Panc1 (cell line): ENCODE data around the gene MYRF. TPM values are rescaled to one million over a fixed set of nuclear protein-coding genes. Genes with fewer than 3 reads are reported as not detected.

Experiments
- ATAC-seq: fragments of 200-7000 bp; cut with Tn5 transposase; 2 replicates; pipeline ENCODE4 v1.9.1; 2020; ENCODE audit warnings: mild to moderate bottlenecking, moderate library complexity
- BruUV-seq: library from RNA; stranded (reverse); fragments of 400-500 nt; replicated peaks from 2 replicates; lab custom pipeline; 2021; lab: Mats Ljungman, UMichigan
- CTCF ChIA-PET: fragments of 300-600 bp; sonication (Branson Sonifier 250); formaldehyde crosslinking; loops from one replicate; lab custom pipeline; 2022; ENCODE audit warnings: antibody characterized with exemption; lab: Charles Lee
- POLR2A ChIA-PET: fragments of 300-600 bp; sonication (Branson Sonifier 250); formaldehyde crosslinking; loops from one replicate; lab custom pipeline; 2022; ENCODE audit warnings: antibody characterized with exemption; lab: Charles Lee
- DNase-seq: peaks from one replicate; pipeline ENCODE4 v3.0.0-alpha.2; 2010; ENCODE audit warnings: low read depth, low spot score
- H3K27ac ChIP-seq: 2 replicates; pipeline ENCODE4 v1.5.1; 2011; ENCODE audit warnings: mild to moderate bottlenecking, low read length, inconsistent platforms
- H3K27me3 ChIP-seq: fragments of 200-500 bp; sonication (Bioruptor generic); 2 replicates; pipeline ENCODE4 v1.6.0; 2014; ENCODE audit warnings: low read length, inconsistent platforms; ENCODE audit not compliant: control insufficient read depth, insufficient read depth
- H3K36me3 ChIP-seq: fragments of 200-500 bp; sonication (Bioruptor generic); 2 replicates; pipeline ENCODE4 v1.5.1; 2014; ENCODE audit warnings: inconsistent platforms, mild to moderate bottlenecking, low read length, moderate library complexity; ENCODE audit not compliant: control insufficient read depth, insufficient read depth
- H3K4me1 ChIP-seq: 2 replicates; pipeline ENCODE4 v1.5.1; 2011; ENCODE audit warnings: inconsistent platforms, mild to moderate bottlenecking, low read length, moderate library complexity; ENCODE audit not compliant: control insufficient read depth, insufficient read depth
- H3K4me3 ChIP-seq, 2 experiments: 2 replicates each; pipeline ENCODE4 v1.5.1; 2011 to 2012; ENCODE audit warnings: low read depth in 2 of 2, low read length in 2 of 2, mild to moderate bottlenecking in 2 of 2, inconsistent platforms in 1 of 2, moderate library complexity in 1 of 2
- H3K9me3 ChIP-seq: fragments of 200-500 bp; sonication (Bioruptor generic); 2 replicates; pipeline ENCODE4 v1.5.1; 2014; ENCODE audit warnings: low read depth, mild to moderate bottlenecking, inconsistent platforms, low read length, moderate library complexity; ENCODE audit not compliant: control insufficient read depth, insufficient read depth
- POLR2AphosphoS5 ChIP-seq: IDR thresholded peaks from 2 replicates; pipeline ENCODE4 v1.6.1; 2012; ENCODE audit warnings: mild to moderate bottlenecking, low read depth, low read length, moderate library complexity
- SIN3A ChIP-seq: IDR thresholded peaks from 2 replicates; pipeline ENCODE4 v1.6.1; 2012; ENCODE audit warnings: low read depth, mild to moderate bottlenecking, low read length, moderate library complexity, borderline replicate concordance; ENCODE audit not compliant: insufficient read depth
- TCF7L2 ChIP-seq: IDR thresholded peaks from 2 replicates; pipeline ENCODE4 v1.6.1; 2011; ENCODE audit warnings: mild to moderate bottlenecking, low read depth, low read length, inconsistent platforms
- in situ Hi-C: cut with HindIII; loops from 2 replicates; pipeline ENCODE4 v1.10.0; 2016; ENCODE audit warnings: low sequenced_read_pairs, low pct_unique_long_range_greater_than_20kb
- intact Hi-C: fragments of 100-400 bp; cut with micrococcal nuclease; formaldehyde crosslinking; loops from one replicate; pipeline ENCODE4 v1.10.0; 2022; ENCODE audit not compliant: unreplicated experiment
- total RNA-seq: library from RNA; stranded (reverse); gene quantifications from one replicate; pipeline ENCODE4 v1.2.1, GENCODE V29; 2021; ENCODE audit not compliant: unreplicated experiment
- TF ChIP-seq, protein P1 (sequence below), 2 experiments: IDR thresholded peaks; 2 replicates each; pipeline ENCODE4 v1.6.1; 2011 to 2012; ENCODE audit warnings: low read depth in 2 of 2, control low read depth in 1 of 2, low read length in 1 of 2, mild to moderate bottlenecking in 1 of 2, moderate library complexity in 1 of 2; ENCODE audit not compliant: insufficient read depth in 1 of 2
- TF ChIP-seq, protein P2 (sequence below): fragments of 450-650 bp; IDR thresholded peaks from 2 replicates; pipeline ENCODE4 v1.5.1; 2017; ENCODE audit warnings: mild to moderate bottlenecking

MYRF gene
- total RNA-seq, 1 experiment from 2014 or later = 2.8 TPM

DNA sequence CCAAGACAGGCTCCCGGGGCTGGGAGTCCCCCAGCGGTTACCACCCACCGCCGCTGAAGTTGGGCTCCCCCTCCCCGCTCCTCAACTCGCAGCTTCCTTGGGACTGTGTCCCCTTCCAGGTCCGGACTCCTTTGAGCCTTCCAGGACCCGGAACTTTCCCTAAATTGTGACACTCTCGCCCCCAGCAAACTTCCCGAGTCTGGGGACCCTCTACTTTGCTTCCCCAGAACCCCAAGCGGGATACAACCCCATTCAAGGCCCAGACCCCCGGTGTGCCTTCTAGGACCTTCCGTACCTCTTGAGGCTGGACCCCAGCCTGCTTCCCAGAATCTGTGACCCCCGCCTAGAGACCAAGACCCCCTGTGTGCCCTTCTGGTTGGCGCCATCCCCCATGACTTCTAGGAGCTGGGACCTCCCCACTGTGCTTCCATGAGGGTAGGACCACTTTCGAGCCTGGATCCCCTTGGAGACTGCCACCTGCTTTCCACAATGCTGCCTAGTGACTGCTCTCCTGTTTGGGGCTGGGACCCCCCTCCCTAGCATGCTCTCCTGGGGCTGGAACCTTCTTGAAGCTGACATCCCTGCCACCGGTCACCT, 587 bp downstream of the MYRF start:
- no TSS peak for BruUV-seq
- Histone ChIP-seq H3K27ac (peak overlapping the region; percentile 44; the same call in 1 of the 2 replicates), H3K36me3 (no peaks in the 10 kb centered on the region), H3K4me1 (peaks cover 5% of the 10 kb centered on the region), H3K27me3 (no peaks in the 10 kb centered on the region), H3K4me3 (peak overlapping the region; percentile 44 to 58), H3K9me3 (no peaks in the 10 kb centered on the region)
- ChIA-PET POLR2A (no interaction called here), CTCF (interaction anchor here (0.7 kb wide), 1 partner anchor 111 kb away, joined by 3 read pairs; no protein-coding TSS in a partner anchor)
- in situ Hi-C loops (no loop called here), intact Hi-C loops (loop anchor here (5.0 kb wide), 1 partner anchor 34 kb away; no protein-coding TSS in a partner anchor)
- DNase-seq = no peak
- ATAC-seq = peak; percentile 29
- TF ChIP-seq SIN3A (no peak), POLR2AphosphoS5 (no peak), TCF7L2 (no peak)
- TF ChIP-seq, protein P1, sequence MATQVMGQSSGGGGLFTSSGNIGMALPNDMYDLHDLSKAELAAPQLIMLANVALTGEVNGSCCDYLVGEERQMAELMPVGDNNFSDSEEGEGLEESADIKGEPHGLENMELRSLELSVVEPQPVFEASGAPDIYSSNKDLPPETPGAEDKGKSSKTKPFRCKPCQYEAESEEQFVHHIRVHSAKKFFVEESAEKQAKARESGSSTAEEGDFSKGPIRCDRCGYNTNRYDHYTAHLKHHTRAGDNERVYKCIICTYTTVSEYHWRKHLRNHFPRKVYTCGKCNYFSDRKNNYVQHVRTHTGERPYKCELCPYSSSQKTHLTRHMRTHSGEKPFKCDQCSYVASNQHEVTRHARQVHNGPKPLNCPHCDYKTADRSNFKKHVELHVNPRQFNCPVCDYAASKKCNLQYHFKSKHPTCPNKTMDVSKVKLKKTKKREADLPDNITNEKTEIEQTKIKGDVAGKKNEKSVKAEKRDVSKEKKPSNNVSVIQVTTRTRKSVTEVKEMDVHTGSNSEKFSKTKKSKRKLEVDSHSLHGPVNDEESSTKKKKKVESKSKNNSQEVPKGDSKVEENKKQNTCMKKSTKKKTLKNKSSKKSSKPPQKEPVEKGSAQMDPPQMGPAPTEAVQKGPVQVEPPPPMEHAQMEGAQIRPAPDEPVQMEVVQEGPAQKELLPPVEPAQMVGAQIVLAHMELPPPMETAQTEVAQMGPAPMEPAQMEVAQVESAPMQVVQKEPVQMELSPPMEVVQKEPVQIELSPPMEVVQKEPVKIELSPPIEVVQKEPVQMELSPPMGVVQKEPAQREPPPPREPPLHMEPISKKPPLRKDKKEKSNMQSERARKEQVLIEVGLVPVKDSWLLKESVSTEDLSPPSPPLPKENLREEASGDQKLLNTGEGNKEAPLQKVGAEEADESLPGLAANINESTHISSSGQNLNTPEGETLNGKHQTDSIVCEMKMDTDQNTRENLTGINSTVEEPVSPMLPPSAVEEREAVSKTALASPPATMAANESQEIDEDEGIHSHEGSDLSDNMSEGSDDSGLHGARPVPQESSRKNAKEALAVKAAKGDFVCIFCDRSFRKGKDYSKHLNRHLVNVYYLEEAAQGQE (IDR thresholded peaks at IDR 0.05; ENCODE audit: insufficient read depth in 1 of 2, low read depth in 2 of 2, low read length in 1 of 2) = no peak
- TF ChIP-seq, protein P2, sequence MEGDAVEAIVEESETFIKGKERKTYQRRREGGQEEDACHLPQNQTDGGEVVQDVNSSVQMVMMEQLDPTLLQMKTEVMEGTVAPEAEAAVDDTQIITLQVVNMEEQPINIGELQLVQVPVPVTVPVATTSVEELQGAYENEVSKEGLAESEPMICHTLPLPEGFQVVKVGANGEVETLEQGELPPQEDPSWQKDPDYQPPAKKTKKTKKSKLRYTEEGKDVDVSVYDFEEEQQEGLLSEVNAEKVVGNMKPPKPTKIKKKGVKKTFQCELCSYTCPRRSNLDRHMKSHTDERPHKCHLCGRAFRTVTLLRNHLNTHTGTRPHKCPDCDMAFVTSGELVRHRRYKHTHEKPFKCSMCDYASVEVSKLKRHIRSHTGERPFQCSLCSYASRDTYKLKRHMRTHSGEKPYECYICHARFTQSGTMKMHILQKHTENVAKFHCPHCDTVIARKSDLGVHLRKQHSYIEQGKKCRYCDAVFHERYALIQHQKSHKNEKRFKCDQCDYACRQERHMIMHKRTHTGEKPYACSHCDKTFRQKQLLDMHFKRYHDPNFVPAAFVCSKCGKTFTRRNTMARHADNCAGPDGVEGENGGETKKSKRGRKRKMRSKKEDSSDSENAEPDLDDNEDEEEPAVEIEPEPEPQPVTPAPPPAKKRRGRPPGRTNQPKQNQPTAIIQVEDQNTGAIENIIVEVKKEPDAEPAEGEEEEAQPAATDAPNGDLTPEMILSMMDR = no peak

DNA sequence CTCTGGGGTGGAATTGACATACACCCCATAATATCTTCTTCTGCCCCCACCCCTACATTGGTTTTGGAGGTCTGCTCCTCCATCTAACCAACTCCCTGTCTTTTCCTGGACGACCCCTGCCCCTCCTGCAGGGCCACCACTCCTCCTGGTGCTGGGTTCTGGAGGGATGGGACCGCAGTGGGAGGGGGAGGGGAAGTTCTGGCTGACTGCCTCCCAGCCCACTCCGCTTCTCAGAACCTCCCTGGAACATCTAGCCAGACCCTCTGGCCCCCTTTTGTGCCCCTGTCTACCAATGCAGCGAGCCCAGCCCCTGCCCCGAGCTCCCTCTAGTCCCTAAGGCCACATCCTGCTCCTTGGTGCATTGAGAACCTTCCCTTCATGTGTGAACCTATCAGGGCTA, 1.2 kb downstream of the MYRF start:
- H3K27me3 ChIP-seq = no peaks in the 10 kb centered on the region
- ATAC-seq (no peak), DNase-seq (no peak)
- no peaks in the 10 kb centered on the region for H3K9me3 ChIP-seq
- H3K4me1 ChIP-seq = peaks cover 5% of the 10 kb centered on the region
- H3K4me3 ChIP-seq = no peak overlapping the region
- ChIA-PET POLR2A (no interaction called here), CTCF (interaction anchor here (0.7 kb wide), 1 partner anchor 110 kb away, joined by 3 read pairs; no protein-coding TSS in a partner anchor)
- no peak overlapping the region for H3K27ac ChIP-seq
- H3K36me3 ChIP-seq = no peaks in the 10 kb centered on the region
- TF ChIP-seq, protein P1 (IDR thresholded peaks at IDR 0.05; ENCODE audit: insufficient read depth in 1 of 2, low read depth in 2 of 2, low read length in 1 of 2) = no peak
- no TSS peak for BruUV-seq
- intact Hi-C loops (loop anchor here (5.0 kb wide), 1 partner anchor 34 kb away; no protein-coding TSS in a partner anchor), in situ Hi-C loops (no loop called here)
